Nephron progenitor cell (in vitro differentiated cells): ENCODE results near the gene FAM53B.

Source experiments
- DNase-seq: peaks from one replicate; pipeline ENCODE4 v3.0.0; 2021
- H3K27ac Mint-ChIP-seq: 2 replicates; pipeline ENCODE4 v1.8.0; 2021; ENCODE audit warnings: mild to moderate bottlenecking, moderate library complexity, mixed read lengths
- H3K27me3 Mint-ChIP-seq: 2 replicates; pipeline ENCODE4 v1.8.0; 2021; ENCODE audit warnings: mild to moderate bottlenecking, low read depth, mixed read lengths; ENCODE audit not compliant: poor library complexity
- H3K36me3 Mint-ChIP-seq: 2 replicates; pipeline ENCODE4 v1.8.0; 2021; ENCODE audit warnings: low read depth, mixed read lengths
- H3K4me1 Mint-ChIP-seq: 2 replicates; pipeline ENCODE4 v1.8.0; 2021; ENCODE audit warnings: mixed read lengths
- H3K4me3 Mint-ChIP-seq: 2 replicates; pipeline ENCODE4 v1.8.0; 2021; ENCODE audit warnings: mild to moderate bottlenecking, moderate library complexity, mixed read lengths
- H3K9me3 Mint-ChIP-seq: 2 replicates; pipeline ENCODE4 v1.8.0; 2021; ENCODE audit warnings: mild to moderate bottlenecking, moderate library complexity, mixed read lengths
- CTCF ChIP-seq: fragments of 200-600 bp; sonication (generic); IDR thresholded peaks from 2 replicates; pipeline ENCODE4 v1.5.0; 2021; ENCODE audit warnings: antibody characterized with exemption

The FAM53B gene

GRCh38 chr10:124667425-124668345 lies 76.5 kb downstream of the FAM53B start:
- H3K36me3 Mint-ChIP-seq, result no peaks in the 10 kb centered on the region
- no peaks in the 10 kb centered on the region for H3K27me3 Mint-ChIP-seq
- peak overlapping the region; percentile 73 for H3K27ac Mint-ChIP-seq
- H3K4me3 Mint-ChIP-seq, result no peak overlapping the region
- no peaks in the 10 kb centered on the region for H3K9me3 Mint-ChIP-seq
- no peak for TF ChIP-seq CTCF
- peaks cover 39% of the 10 kb centered on the region for H3K4me1 Mint-ChIP-seq
- no peak for DNase-seq

- H3K4me1 Mint-ChIP-seq, result peaks cover 31% of the 10 kb centered on the region
- no peak overlapping the region for H3K27ac Mint-ChIP-seq
- no peaks in the 10 kb centered on the region for H3K9me3 Mint-ChIP-seq
- no peak for DNase-seq
- H3K4me3 Mint-ChIP-seq, result no peak overlapping the region
- TF ChIP-seq CTCF, result no peak
- H3K27me3 Mint-ChIP-seq, result no peaks in the 10 kb centered on the region
- no peaks in the 10 kb centered on the region for H3K36me3 Mint-ChIP-seq
These were observed 77.7 kb downstream of the FAM53B start for GRCh38 chr10:124666494-124666893.

GRCh38 chr10:124665980-124666379 lies 78.2 kb downstream of the FAM53B start:
- TF ChIP-seq CTCF, result no peak
- no peak for DNase-seq
- Mint-ChIP-seq H3K36me3 (no peaks in the 10 kb centered on the region), H3K27me3 (no peaks in the 10 kb centered on the region), H3K27ac (no peak overlapping the region), H3K4me1 (peaks cover 27% of the 10 kb centered on the region), H3K9me3 (no peaks in the 10 kb centered on the region), H3K4me3 (no peak overlapping the region)

GRCh38 chr10:124665558-124665957 lies 78.6 kb downstream of the FAM53B start:
- H3K4me3 Mint-ChIP-seq, result no peak overlapping the region
- TF ChIP-seq CTCF, result no peak
- H3K27ac Mint-ChIP-seq, result no peak overlapping the region
- no peaks in the 10 kb centered on the region for H3K27me3 Mint-ChIP-seq
- no peaks in the 10 kb centered on the region for H3K36me3 Mint-ChIP-seq
- H3K9me3 Mint-ChIP-seq, result no peaks in the 10 kb centered on the region
- H3K4me1 Mint-ChIP-seq, result peaks cover 23% of the 10 kb centered on the region
- DNase-seq, result no peak

GRCh38 chr10:124665091-124665490 lies 79.1 kb downstream of the FAM53B start:
- Mint-ChIP-seq H3K27ac (no peak overlapping the region), H3K9me3 (no peaks in the 10 kb centered on the region), H3K27me3 (no peaks in the 10 kb centered on the region), H3K36me3 (no peaks in the 10 kb centered on the region), H3K4me3 (no peak overlapping the region), H3K4me1 (peaks cover 18% of the 10 kb centered on the region)
- no peak for DNase-seq
- no peak for TF ChIP-seq CTCF
